Stimulated activated CD4-positive, alpha-beta T cell treated with anti-CD3 and anti-CD28 coated beads, Interleukin-4, amount 100 ng/mL, for 24 hours (primary cell): ENCODE measurements around the gene ITGAE.
"Not testable (repeated sequence)": the region's sequence is repeated elsewhere in the genome, so short reads cannot be mapped to it uniquely, and the experiment has no call there.

Source experiments
- DNase-seq: peaks from one replicate; pipeline ENCODE4 v3.0.0-alpha.2; 2020

Gene ITGAE

GRCh38 chr17:3800362-3801271, at the start of gene ITGAE:
ITGAE (minus strand) TSS chr17:3801188; CDS start chr17:3801144, 44 bp downstream.
- no peak for DNase-seq

DNA sequence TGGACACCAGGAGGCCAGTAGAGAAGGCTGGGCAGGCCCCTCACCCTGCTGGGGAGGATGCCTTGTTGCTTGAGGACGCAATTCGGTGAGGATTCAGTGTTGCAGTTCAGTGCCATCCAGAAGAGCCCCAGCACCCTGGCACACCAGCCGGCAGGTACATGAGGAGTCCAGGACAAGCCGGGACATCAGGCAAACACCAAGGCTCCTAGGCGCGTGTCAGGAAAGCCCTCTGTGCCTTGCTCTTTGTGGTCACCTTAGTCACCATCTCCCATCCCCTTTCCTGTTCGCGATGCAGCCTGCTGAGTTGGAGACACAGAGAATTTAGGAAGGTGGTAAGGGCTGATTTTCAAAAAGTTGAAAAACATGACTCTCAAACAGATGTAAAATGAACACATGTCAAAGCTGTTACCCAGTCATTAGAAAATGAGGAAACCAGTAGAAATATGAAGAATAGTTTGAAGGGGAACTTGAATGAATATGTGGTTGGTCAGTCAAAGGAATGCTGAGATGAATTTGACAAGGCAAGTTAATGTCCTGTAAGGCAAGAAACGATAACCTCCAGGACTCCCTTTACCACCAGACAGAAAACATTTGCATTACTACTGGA, 47.3 kb upstream of the ITGAE start:
- no peak for DNase-seq

GRCh38 chr17:3847165-3847670, 46.2 kb upstream of the ITGAE start:
- DNase-seq = no peak

GRCh38 chr17:3846437-3847164, 45.6 kb upstream of the ITGAE start:
- DNase-seq = no peak

- peak; percentile 90 for DNase-seq
These were observed 44.8 kb upstream of the ITGAE start, which contains the start of gene NCBP3 for GRCh38 chr17:3845621-3846436. NCBP3 (minus strand) TSS chr17:3846246; CDS start chr17:3846223, 23 bp downstream.

GRCh38 chr17:3845291-3845620, 44.3 kb upstream of the ITGAE start:
- DNase-seq = peak; percentile 58

GRCh38 chr17:3844556-3844955, 43.6 kb upstream of the ITGAE start:
- DNase-seq = not testable (repeated sequence)

DNA sequence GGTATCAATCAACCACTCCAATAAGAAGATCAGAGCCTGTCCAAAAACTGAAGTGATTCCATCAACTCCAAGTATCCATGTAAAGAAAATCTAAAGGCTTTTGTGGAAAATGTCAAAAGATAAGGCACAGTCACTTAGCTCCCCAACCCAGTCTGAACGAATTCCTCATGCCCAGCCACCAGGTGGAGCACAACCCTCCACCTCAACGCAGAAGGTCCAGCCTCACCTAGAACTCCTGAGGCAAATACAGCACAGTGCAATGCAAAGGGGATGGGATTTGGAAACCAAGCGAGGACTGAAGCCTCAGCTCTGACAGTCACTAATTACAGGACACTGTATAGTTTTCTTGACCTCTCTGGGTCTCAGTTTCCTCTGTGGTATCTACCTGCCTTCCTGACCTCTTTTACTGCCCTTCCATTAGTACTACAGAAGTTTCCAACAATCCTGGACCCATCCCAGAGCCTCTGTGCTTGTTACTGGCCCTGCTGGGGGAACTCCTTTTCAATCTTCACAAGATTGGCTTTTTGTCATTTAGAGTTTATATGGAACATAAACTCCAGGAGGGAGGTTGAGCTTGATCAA, 43.0 kb upstream of the ITGAE start:
- DNase-seq = peak; percentile 53

DNA sequence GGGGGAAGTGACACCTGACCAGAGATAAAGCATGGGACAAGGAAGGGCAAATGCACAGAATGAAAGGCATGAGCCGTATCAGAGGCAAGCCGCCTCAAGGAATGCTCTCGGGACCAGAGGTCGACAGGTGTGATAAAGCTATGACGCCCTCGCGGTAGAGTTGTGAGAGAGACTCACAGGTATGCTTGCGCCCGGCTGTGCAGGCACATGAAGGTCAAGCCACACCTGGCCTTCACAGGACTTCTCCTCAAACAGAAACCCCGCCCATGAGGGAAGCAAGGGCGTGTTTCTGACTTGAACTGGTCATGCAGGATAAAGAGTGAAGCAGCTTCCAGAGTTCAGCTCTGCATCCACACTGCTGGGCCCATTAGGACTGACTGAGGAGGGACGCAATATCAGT, 37.2 kb upstream of the ITGAE start:
- DNase-seq = no peak

- no peak for DNase-seq
These were observed 35.6 kb upstream of the ITGAE start for GRCh38 chr17:3836551-3836950.

DNA sequence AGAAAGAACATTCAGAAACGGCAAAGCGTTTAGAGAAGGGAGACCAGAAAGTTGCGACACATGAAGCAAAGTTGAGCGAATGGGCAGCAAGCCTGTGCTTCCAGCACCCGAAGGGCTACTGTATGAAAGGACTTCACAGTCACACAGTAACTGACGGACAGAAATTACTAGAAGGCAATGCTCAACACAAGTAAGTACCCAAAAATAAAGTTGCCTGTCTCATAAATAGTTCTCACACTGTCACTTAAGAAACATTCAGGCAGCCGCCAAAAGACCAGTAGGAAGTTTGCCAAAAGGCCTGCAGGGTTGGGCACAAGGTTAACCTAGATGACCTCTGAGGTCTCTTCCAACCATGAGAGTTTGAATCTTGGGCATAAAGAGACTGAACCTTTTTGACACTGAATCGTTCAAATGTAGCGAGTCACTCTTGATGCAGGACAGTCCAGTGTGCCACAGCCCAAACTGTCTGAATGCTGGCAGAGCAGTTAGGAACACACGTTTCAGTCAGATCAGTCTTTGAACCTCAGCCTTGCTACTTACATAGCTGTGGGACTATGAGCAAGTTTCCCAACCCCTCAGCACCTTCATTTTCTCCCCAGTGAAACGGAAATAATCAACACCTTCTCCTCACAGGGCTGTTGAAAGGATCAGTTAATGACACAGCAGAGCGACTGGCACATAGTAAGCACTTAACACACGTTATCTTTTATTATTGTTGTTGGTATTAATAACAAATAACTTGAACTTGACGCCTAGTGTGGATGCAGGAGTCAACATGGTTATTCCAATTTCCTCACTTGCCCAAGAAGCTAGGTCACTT, 34.6 kb upstream of the ITGAE start:
- DNase-seq = no peak

- DNase-seq = no peak
These were observed 33.8 kb upstream of the ITGAE start for GRCh38 chr17:3834811-3835210.

- DNase-seq = no peak
These were observed 27.9 kb upstream of the ITGAE start for GRCh38 chr17:3828852-3829232.

DNA sequence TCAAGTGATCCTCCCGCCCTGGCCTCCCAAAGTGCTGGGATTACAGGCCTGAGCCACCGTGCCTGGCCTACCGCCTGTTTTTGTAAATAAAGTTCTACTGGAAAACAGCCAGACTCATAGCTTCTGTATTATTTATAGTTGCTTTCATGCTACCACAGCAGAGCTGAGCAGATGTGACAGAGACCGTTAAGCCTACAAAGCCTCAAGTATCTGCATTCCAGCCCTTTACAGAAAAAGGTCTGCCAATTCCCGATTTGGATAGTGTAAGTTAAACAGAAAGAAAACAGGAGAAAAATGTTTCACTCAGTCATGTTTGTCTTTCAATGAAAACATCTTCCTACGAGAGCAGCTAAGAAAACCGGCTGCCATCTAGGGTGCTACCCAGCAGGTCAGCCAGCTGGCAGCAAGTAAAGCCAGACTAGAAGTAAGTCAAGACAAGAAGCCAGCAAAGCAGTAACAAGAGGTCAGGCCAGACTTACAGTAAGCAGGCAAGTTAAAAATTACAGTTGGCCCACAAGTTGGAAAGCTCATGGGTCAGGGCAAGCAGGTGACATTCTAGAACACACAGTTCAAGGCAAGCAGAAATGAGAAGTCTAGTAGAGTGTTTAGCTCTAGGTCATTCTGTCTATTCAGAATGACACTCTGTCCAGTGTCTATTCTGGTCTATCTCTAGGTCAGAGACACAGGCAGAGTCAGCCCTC, 27.3 kb upstream of the ITGAE start:
- no peak for DNase-seq

DNA sequence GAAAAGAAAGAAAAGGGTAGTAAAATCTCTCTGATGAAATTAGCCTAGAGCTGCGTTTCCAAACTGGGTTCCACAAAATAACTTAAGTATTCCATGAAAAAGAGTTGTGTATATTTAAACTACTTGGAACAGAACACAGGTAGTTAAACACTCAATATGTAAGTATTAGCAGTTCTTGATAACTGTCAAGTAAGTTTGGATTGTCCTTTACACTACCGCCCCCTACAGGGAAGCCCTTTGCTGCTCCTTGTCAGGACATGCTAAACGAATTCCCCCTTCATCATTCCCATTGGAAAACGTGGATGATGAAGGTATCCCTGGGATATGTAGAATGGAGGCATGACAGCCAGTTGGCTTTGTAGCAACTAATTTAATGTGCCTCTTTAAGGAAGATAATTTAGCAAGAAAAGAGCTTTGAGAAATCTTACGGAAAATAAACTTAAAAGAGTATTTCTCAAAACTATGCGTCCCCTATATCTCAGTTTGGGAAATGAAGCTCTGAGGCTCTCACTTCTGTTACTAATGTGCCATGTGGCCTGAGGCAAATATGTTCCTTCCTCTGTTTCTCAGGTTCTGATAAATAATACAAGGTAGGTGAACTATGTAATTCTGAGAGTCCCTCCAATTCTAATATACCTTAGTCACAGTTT, 26.3 kb upstream of the ITGAE start:
- DNase-seq = peak; percentile 78

GRCh38 chr17:3826191-3826590, 25.2 kb upstream of the ITGAE start:
- DNase-seq = no peak

GRCh38 chr17:3821101-3821500, 20.1 kb upstream of the ITGAE start:
- DNase-seq = no peak

DNA sequence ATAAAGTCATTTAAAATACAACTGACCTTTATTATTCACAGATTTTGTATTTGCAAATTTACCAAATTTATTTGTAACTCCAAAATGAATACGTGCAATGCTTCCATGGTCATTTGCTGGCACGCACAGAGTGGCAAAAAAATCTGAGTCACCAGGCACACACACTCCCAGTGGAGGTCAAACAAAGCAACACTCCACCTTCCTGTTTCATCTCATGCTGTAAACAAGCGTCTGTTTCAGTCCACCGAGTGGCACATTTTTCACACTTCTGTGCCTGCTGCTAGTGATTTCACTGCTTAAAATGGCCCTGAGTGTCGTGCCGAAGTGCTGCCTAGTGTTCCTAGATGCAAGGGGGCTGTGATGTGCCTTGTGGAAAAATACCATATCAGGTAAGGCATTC, 17.8 kb upstream of the ITGAE start:
- DNase-seq = no peak

DNA sequence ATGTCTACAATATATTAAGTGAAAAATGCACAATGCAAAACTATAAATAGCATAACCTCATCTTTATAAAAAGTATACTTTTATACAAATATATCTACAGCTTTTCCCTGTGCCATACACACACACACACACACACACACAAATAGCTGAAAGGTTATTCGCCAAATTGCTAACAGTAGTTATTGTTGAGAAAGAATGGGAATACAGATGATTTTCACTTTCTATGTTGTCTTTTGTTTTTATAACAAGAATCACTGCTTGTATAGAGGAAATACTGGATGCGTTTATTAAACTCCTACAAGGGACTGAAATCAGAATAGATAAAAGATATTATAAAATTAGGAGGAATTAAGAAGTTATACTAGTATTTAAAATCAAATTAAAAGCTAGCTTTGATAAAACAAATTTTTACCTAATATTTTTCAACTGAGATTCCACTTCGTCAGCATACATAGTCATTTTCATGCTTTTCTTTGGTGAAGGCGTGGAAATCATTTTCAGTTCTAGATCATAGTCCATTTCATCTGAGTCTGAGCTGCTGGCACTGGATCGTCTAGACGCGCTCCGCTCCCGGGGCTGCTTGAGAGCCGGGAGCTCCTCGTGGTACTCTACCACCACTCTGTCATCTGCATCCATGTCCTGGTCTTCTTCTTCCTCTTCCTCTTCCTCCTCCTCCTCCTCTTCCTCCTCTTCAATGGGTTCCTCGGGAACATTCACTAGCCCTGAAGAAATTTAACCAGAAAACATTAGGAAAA, 17.0 kb upstream of the ITGAE start:
- no peak for DNase-seq
